NCI-H187 treated with DMSO at 0.1 percent for 48 hours (cell line): ENCODE data around the gene TTC39C.

Experiments used
- DNase-seq: peaks from one replicate; lab custom pipeline; 2025; lab: John Stamatoyannopoulos, UW

The TTC39C gene

DNA sequence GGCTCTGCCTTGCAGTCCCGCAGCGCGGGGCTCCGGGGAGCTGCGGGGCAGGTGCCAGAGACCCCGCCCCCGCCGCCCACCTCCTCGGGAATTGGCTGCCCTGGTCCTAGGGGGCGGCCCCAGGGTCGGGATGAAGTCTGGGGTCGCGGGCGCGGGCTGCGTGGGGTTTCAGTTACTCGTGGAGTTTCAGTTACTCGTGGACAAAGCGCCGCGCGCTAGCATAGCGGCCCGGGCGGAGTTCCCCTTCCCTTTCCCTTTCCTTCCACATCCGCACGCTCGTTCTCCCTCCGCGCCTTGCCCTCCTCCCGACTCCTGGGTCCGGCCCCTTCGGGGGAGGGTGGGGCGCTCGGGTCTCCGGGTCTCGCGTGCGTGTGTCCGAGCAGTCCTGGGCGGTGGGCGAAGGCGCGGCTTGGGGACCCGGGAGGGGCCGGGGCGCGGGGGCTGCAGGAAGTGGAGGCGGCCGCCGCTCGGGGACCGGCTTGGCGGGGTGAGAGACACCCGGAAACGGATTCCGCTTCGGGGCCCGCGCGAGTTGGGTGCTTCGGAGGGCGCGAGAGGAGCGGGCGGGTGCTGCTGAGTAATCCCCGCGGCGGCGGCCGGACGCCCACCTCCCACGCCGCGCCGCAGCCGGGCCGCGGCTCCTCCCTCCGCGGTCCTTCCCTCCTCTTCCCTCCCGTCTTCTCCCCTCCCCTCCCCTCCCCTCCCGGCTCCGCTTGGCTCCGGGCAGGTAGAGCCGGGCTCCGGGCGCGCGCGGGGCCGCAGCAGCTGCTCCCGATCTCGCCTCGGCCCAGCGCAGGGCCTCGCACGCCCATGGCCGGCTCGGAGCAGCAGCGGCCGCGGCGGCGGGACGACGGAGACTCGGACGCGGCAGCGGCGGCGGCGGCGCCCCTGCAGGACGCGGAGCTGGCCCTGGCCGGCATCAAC, at the start of gene TTC39C:
Gene TTC39C, plus strand, starts transcription at position 693 of the 924 bp plus-strand sequence. Its CDS starts 118 bp downstream, at position 811.
- no peak for DNase-seq

DNA sequence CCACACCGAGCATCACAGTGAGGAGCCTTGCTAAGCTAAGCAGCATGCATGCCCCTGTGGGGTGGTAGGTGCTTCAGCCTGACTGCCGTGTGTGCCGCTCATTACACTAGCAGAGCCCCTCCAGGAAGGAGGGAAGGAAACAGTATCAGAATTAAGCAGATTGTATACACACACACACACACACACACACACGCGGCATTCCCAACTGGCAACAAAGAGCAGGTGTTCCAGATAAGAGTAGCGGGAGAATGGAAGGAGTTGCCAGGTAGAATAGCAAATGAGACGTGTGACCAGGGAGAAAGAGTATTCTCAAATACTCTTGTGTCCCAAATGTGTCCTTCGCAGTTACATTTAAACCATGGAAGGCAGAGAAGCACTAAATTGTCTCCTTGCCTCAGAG, 47.6 kb upstream of the TTC39C start:
- peak; percentile 31 for DNase-seq

DNA sequence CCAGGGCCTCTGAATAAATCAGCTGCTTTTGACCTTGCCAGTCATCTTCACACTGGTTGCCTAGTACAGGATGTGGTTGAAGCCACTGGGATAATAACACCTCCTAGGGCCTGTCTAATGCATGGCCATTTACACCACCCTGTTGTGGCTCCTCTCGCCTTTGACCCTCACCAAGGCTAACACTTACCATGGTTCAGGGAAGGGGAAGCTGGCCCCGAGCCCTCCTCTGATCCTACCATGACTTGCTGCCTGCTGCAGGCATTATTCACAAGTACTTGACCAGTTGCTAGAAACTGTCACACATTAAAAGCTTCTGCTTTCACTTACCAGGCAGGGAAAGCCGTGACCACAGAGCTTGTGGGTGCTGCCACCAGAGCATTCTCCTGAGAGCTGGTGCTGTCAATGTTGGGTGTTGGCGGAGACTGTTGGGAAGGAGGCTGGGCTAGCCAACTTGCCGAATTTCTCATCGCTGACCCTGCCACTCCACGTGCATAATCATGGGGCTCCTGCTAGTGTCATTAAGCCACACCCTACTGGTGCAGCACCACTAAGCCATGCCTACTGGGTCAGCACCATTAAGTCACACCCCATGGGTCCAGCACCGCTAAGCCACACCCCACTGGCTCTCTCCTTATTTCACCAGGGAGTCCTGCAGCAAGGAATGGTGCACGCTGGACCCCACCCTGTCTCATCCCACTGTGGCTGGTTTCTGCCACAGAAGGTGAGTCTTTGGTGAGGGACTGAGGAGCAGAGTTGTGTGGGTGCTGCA, 47.0 kb upstream of the TTC39C start:
- DNase-seq, result no peak

DNA sequence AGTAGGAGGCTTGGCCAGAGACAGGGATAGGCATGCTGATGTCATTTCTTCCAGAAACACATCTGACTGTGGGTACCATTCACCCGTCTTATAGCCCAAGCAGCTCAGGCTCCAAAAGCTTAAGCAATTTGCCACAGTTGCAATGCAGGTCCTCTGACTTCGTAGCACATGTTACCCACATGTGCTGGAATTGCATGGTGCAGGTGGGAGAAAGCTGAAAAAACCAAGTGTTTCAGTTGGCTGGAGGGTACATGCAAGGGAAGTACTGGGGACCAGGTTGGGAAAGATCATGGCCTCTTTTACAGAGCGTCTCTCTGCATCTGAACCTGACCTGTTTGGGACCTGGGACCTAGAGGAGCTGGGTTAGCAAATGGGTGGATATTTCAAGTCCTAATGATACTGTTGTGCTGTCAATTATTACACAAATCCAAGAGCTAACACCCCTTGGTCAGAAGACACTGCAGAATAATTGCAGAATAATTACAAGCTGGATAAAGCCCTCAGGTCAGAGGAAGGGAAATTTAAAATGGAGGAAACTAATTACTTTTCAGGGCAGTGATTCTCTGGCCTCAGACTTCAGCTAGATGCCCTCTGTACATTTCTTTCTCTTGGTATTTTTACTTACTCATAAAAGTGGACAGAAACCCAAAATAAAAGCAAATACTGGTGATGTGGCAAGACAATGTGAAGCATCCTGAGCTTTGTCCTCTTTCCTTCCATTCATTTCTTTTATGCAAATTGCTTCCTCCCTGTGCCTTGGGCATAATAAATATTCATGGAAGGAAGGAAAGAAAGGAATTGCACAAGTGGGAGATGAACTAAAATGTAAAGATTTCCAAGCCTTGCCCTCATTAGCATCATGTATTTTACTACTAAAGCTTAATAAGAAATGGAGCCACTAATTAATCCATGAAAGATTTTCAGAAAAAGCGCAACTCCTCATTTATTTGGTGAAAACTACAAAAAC, 45.6 kb upstream of the TTC39C start:
- no peak for DNase-seq

DNA sequence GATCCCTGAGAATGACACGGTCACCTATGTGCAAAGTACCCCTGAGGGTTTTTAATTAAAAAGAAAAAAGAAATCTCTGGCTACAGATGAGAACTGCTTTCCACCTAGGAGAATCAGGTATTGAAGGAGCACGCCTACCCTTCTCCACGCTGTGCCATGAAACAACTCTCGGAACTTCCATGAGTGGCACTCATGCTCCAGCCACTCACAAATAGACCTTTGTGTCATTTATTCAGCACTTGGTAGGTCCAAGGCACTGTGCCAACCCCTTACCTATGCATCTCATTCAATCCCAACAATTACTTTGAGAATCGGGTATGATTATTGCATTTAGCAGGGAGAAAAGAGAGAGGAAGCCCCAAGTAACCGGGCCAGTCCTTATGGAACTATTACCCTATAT, 44.9 kb upstream of the TTC39C start:
- DNase-seq, result no peak

DNA sequence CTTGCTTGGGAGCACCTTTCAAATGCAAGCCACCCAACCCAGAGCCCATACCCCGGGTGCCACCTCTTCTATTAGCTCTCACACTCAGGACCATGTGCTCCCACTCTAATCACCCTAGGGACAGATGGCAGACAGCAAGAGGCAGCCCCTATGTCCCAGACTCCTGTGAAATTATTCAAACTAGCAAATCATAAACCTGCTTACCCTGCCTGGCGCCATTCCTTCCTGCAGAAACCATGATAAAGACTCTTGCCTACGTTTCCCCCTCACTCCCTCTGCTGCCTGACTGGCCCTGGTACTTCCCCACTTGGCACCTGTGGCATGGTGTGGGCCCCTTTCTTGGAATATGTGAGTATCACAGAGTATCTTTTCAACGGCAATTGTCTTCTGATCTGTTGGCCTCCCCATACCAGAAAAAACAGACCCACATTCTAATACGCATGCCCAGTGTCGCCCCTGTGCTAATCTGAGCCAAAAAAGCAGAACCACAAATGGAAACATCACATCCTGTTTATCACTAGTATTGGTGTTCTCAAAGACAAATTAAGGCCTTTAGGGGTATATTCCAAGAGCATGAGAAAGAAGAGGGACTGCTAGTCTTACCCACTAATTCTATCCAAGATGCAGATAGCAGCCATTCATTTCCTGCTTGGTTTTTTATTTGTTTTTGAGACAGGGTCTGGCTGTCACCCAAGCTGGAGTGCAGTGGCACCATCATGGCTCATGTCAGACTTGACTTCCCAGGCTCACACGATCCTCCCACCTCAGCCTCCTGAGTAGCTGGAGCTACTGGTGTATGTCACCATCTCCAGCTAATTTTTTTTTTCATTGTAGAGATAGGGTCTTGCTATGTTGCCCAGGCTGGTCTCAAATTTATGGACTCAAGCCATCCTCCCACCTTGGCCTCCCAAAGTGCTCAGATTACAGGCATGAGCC, 44.1 kb upstream of the TTC39C start:
- no peak for DNase-seq

DNA sequence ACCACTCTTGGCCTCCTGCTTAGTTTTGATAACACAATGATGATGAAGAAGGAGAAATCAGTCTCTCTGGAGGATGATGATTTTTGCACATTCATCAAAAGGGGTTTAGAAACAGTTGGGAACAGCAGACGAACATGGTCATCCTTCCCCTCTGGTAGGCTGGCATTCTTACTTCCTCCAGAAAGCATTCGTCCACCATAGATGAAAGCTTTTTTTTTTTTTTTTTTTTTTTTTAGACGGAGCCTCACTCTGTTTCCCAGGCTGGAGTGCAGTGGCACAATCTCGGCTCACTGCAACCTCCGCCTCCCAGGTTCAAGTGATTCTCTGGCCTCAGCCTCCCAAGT, 43.5 kb upstream of the TTC39C start:
- no peak for DNase-seq

DNA sequence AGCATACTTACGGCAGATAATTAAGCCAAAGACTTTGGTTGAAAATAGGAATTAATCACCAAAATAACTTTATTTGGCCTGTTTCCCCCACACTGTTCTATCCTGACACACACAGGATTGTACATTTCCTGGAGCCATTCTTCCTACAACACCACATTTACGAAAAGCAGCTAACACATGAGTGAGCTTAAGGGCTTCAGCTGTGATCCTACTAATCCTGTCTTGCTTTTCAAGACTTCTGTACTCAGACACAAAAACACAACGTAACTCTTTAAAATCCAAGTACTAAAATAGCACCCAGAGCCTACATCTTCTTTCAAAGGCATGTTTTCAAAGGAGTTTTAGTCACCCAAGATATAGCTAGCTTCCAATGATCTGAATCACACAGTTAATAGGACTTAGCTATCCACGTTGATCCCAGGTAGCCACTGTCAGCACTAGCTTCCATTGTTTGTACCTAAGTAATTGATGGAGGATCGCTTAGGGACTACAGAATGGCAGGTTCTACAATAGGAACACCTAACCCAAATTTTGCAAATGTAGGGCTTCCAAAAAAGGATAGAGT, 42.8 kb upstream of the TTC39C start:
- no peak for DNase-seq

DNA sequence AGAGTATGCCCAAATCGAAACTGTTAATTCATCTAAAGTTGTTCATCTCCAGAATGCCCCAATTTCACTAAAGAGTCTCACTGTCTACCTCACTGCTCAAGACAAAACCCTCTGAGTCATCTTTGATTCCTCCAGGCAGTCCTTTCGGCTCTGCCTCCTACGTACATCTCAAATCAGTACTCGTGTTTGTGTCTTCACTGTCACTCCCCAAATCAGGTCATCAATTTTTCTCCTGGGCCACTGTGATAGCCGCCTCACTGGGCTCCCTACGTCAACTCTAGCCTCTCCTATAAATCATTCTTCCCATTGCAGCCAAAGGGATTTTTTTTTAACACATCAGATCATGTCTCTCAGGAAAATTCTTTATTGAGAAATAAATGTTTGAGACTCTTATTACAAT, 42.1 kb upstream of the TTC39C start:
- DNase-seq, result no peak

DNA sequence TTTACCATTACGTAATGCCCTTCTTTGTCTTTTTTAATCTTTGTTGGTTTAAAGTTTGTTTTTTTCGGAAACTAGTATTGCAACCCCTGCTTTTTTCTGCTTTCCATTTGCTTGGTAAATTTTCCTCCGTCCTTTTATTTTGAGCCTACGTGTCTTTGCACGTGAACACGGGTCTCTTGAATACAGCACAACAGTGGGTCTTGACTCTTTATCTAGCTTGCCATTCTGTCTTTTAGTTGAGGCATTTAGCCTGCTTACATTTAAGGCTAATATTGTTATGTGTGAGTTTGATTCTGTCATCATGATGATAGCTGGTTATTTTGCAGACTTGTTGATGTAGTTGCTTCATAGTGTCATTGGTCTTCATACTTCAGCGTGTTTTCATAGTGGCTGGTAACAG, 37.5 kb upstream of the TTC39C start:
- DNase-seq, result no peak

DNA sequence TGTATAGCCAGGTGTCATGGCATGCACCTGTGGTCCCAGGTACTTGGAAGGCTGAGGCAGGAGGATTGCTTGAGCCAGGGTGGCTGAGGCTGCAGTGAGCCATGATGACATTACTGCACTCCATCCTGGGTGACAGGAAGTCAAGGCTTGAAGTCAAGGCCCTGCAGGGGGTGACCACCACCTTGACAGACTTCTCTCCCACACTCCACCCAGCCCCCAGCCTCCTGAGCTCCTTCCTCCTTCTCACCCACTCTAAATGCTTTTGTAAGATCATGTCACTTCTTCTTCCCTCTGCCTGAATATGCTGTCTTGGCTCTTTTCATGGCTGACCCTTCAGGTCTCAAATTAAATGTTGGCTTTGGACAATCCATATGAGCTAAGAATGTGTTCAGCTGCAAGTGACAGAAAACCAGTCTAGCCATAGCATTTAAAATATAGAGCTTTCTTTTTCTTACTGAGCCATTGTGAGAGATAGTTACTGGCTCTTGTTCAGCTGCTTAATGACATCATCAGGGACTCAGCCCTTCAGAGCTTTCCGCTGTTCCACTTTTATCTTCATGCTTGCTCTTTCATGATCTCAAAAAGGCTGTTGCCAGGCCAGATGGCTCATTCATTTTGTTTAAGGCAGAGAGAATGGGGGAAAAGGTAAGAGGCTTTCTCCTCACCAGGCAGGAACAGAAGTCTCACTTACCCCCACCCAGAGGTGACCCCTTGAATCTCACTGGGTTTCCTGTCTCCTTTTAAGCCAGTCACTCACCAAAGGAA, 36.7 kb upstream of the TTC39C start:
- DNase-seq, result no peak

DNA sequence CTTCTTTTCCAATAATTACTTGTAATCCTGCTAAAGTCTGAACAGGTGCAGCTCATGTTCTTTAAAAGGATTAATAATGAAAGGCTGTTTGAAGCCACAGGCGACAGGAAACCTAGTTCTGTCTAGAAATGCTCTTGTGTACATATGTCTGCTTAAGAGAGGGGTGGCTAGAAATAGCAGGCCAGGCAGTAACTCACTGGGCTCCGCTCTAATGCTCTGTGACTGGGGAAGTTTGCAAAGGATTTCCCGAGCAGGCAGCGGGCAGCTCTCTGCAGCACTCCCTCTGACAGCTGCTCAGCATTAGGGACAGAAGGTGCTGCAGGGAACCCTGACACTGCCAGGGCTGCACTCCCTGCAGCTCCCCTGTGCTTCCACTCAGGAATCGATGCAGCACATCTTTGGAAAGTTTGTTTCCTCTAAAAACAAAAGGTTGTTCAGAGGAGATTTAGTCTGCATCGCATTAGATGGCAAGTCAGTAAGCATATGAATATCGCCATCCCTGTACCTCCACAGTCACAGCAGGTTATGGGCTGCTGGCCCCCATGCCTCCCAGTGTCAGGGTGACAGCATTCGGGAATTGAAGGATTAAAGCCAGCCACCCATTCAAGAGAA, 33.1 kb upstream of the TTC39C start:
- DNase-seq, result no peak

DNA sequence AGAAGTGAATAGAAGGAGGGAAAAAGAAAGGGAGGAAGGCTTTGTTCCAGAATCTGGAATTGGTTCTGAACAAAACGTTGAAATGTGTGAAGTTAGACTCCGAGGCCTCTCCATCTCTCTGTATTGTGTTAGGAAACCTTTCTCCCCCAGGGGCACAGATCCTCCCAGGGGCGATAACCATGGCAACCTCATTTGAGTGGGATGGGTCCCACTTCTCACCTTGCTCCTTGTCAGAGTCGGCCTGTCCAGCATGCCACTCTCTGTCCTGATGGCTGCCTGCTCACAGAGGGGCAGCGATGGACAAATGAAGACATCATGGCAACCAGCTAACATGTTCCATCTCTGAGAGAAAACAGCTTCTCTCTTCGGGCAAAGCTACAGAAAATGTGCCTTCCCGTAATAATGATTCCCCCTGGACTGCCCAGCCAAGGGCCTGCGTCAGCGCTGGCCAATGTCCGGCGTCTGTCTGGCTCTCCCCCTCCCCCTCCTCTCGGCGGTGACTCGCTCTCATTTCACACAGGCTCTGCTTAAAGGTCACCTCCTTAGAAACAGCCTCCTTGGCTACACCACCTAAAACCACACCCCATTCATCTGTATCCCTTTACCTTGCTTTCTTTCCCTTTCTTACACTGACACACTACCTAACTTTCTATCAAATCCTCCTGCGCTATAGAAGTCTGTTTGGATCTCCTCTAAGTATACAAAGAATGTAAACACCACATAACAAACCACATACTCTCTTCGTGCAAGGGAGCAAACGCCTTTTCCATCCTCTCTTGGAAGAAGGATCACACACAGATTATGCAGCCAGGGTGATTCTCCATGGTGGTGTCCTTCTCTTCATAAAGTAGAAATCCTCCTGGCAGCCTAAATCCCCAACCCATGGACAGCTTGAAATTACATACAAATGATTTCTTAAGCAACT, 32.1 kb upstream of the TTC39C start:
- DNase-seq, result no peak

DNA sequence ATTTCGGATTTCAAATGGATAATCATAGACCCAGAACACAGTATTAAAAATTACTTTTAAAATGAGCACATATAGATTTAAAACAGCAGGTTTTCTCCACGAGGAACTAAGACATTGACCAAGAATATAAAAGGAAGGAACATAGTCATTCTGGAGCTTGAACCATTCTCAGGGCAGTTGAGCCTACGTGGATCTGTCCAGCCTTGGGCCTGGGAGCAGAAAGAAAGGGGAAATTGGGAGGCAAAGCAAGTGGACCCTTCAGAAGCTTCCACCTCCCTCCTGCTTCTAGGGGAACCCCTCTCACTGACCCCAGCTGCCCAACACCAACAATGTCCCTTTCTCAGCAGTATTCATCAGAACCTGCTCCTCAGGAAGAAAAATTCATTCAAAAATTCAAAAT, 31.4 kb upstream of the TTC39C start:
- DNase-seq, result no peak

DNA sequence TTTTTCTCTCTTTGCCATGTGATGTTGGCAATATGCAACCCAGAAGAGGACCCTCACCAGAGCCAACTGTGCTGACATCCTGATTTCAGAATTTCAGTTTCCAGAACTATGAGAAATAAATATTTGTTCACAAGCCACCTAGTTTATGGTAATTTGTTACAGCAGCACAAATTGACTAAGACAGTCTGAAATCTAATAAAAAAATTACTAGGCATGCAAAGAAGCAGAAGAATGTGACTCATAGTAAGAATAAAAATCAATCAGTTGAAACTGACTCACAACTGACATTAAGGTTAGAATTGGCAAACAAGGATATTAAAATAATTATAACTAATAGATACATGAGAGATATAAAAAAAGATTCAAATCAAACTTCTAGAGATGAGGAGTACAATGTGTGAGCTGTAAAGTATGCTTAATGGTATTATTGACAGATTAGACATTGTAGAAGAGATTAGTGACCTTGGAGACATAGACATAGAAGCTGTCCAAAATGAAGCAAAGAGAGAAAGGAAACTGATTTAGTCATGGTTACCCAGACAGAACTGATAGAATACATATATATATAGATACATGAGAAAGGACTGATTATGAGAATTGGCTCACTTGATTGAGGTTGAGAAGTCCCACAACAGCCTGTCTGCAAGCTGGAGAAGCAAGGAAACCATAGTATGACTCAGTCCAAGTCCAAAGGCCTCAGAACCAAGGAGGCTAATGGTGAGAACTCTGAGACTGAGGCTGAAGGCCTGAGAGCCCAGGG, 27.8 kb upstream of the TTC39C start:
- no peak for DNase-seq

DNA sequence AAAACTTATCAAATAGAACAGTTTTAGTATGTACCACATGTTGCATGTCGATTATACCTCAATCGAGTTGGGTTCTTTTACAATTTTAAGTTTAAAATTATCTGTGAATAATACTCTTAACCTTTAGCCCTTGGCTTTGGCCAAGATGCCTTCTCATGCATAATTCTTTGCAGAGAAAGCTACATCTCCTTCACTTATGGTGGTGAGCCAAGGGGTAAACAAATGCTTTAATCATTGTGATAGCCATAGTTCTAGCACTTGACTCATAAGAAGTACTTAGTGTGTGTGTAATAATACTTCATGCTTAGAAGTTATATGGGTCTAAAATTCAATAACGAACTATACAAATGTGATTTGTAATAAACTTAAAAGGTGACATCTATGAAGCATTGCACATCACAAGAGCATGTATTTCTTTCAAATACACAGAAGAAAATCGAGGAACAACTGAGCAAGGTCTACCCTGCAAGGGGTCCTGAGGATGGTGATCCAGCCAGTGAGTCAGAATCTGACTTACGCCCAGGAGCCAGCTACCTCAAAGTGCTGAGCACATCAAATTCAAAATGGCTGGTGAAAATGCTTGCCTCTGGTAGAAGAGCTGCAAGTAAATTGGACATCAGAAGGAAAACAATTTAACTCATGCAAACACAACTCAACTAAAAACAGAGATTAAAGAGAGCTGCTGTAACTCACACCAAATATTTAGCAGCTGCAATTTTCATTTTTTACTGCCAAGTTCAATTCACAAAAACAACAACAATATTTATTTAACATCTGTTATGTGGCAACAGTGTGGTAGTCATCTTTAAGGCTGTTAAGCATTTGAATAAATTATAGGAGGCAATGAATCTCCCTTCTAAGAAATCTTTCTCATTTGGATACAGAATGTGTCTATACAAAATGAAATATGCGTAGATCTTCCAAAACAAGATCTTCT, 23.8 kb upstream of the TTC39C start:
- DNase-seq, result no peak
